ENCODE measurements around the gene HLA-DOA. TPM values are rescaled to one million over a fixed set of nuclear protein-coding genes. Genes with fewer than 3 reads are reported as not detected.

The HLA-DOA gene
- total and polyA plus RNA-seq, 7 donors: 1.5 to 42.0 (median 2.4) TPM

GRCh38 chr6:32983493-32983848 lies 25.9 kb downstream of the HLA-DOA start:
- Histone ChIP-seq H3K4me1 (peaks cover 0 to 47% (median 27%) of the 10 kb centered on the region in 4 donors), H3K36me3 (peaks cover 20 to 37% (median 33%) of the 10 kb centered on the region in 4 donors), H3K9me3 (no peaks in the 10 kb centered on the region), H3K4me3 (no peak overlapping the region), H3K27me3 (no peaks in the 10 kb centered on the region), H3K27ac (peak overlapping the region in 2 of 4 donors; percentile 75)
- intact Hi-C loops (cut with DNase I): no loop called here
- DNase-seq: no peak
- TF ChIP-seq POLR2AphosphoS5 (IDR thresholded peaks at IDR 0.05): peak in 2 of 4 donors; percentile 3 to 12
- TF ChIP-seq EP300 (IDR thresholded peaks at IDR 0.05): no peak
- WGBS, 2 donors: 36 to 72% methylated on average over 1 of the region's 1 CpG

- Histone ChIP-seq H3K4me3 (no peak overlapping the region), H3K27me3 (no peaks in the 10 kb centered on the region), H3K27ac (peak overlapping the region; percentile 51 to 75 (median 63)), H3K4me1 (peaks cover 0 to 53% (median 29%) of the 10 kb centered on the region in 4 donors), H3K36me3 (peaks cover 26 to 42% (median 39%) of the 10 kb centered on the region in 4 donors), H3K9me3 (no peaks in the 10 kb centered on the region)
- 21 to 57% methylated on average over 6 of the region's 6 CpGs for WGBS, 2 donors
- no peak for TF ChIP-seq CTCF (IDR thresholded peaks at IDR 0.05)
- TF ChIP-seq POLR2A (IDR thresholded peaks at IDR 0.05): no peak
- peak in 2 of 4 donors; percentile 3 to 17 for TF ChIP-seq POLR2AphosphoS5 (IDR thresholded peaks at IDR 0.05)
- TF ChIP-seq EP300 (IDR thresholded peaks at IDR 0.05): no peak
- intact Hi-C loops (cut with DNase I): no loop called here
- no peak for DNase-seq
Observed at GRCh38 chr6:32982702-32983492, 26.5 kb downstream of the HLA-DOA start.

- TF ChIP-seq POLR2AphosphoS5 (IDR thresholded peaks at IDR 0.05) (peak in 3 of 4 donors; percentile 10 to 41 (median 29)), POLR2A (IDR thresholded peaks at IDR 0.05) (no peak)
- WGBS, 2 donors: 17 to 47% methylated on average over 8 of the region's 8 CpGs
- Histone ChIP-seq H3K9me3 (no peaks in the 10 kb centered on the region), H3K4me1 (peaks cover 0 to 60% (median 36%) of the 10 kb centered on the region in 4 donors), H3K27ac (peak overlapping the region; percentile 51 to 75 (median 63)), H3K36me3 (peaks cover 33 to 49% (median 46%) of the 10 kb centered on the region in 4 donors), H3K4me3 (no peak overlapping the region), H3K27me3 (no peaks in the 10 kb centered on the region)
- no peak for DNase-seq
- intact Hi-C loops (cut with DNase I): no loop called here
Observed at GRCh38 chr6:32982084-32982701, 27.2 kb downstream of the HLA-DOA start.

- no peak for DNase-seq
- Histone ChIP-seq H3K9me3 (no peaks in the 10 kb centered on the region), H3K36me3 (peaks cover 48 to 66% (median 62%) of the 10 kb centered on the region in 4 donors), H3K27ac (peak overlapping the region in 2 of 4 donors; percentile 75), H3K4me1 (peaks cover 0 to 76% (median 52%) of the 10 kb centered on the region in 4 donors), H3K4me3 (no peak overlapping the region), H3K27me3 (no peaks in the 10 kb centered on the region)
- WGBS, 2 donors: 66 to 71% methylated on average over 11 of the region's 11 CpGs
- intact Hi-C loops (cut with DNase I): no loop called here
- no peak for TF ChIP-seq CTCF (IDR thresholded peaks at IDR 0.05)
- TF ChIP-seq EP300 (IDR thresholded peaks at IDR 0.05): no peak
- no peak for TF ChIP-seq POLR2A (IDR thresholded peaks at IDR 0.05)
- no peak for TF ChIP-seq POLR2AphosphoS5 (IDR thresholded peaks at IDR 0.05)
Observed at GRCh38 chr6:32980488-32981038, 28.8 kb downstream of the HLA-DOA start.

- Histone ChIP-seq H3K36me3 (peaks cover 55 to 72% (median 68%) of the 10 kb centered on the region in 4 donors), H3K4me1 (peaks cover 0 to 82% (median 58%) of the 10 kb centered on the region in 4 donors), H3K4me3 (no peak overlapping the region), H3K27ac (peak overlapping the region in 2 of 4 donors; percentile 75), H3K9me3 (no peaks in the 10 kb centered on the region), H3K27me3 (no peaks in the 10 kb centered on the region)
- no peak for DNase-seq
- WGBS, 2 donors: 88 to 89% methylated on average over 12 of the region's 12 CpGs
- TF ChIP-seq CTCF (IDR thresholded peaks at IDR 0.05) (no peak), POLR2AphosphoS5 (IDR thresholded peaks at IDR 0.05) (peak in 1 of 4 donors; percentile 14)
- intact Hi-C loops (cut with DNase I): no loop called here
Observed at GRCh38 chr6:32979720-32980487, 29.5 kb downstream of the HLA-DOA start.
